Measurements from ENCODE around the gene INPP5E. TPM values are rescaled to one million over a fixed set of nuclear protein-coding genes. Genes with fewer than 3 reads are reported as not detected.

INPP5E gene
- total RNA-seq, 1 donor from 2014 or later = 24.0 TPM

GRCh38 chr9:136379401-136379800, 60.2 kb downstream of the INPP5E start:
- Mint-ChIP-seq H3K9me3 (no peaks in the 10 kb centered on the region), H3K4me1 (ENCODE audit: unreplicated experiment) (peaks cover 3% of the 10 kb centered on the region), H3K36me3 (no peaks in the 10 kb centered on the region), H3K27me3 (no peaks in the 10 kb centered on the region), H3K27ac (no peak overlapping the region), H3K4me3 (no peak overlapping the region)
- no peak for DNase-seq (ENCODE audit: extremely low spot score, unreplicated experiment)
- TF ChIP-seq CTCF (conservative IDR thresholded peaks at IDR 0.05) = no peak

GRCh38 chr9:136379003-136379287, 60.7 kb downstream of the INPP5E start:
- Mint-ChIP-seq H3K27me3 (no peaks in the 10 kb centered on the region), H3K4me1 (ENCODE audit: unreplicated experiment) (peaks cover 4% of the 10 kb centered on the region), H3K27ac (no peak overlapping the region), H3K9me3 (no peaks in the 10 kb centered on the region), H3K4me3 (no peak overlapping the region), H3K36me3 (no peaks in the 10 kb centered on the region)
- TF ChIP-seq CTCF (conservative IDR thresholded peaks at IDR 0.05) = no peak
- no peak for DNase-seq (ENCODE audit: extremely low spot score, unreplicated experiment)

Other genes with a start within 250 kb of the INPP5E start
- gene LHX3, start 234.7 kb downstream of the INPP5E start, total RNA-seq (ENCODE audit: low replicate concordance) = 0.10 and 0.90 TPM in 2 replicates
- 15.6 and 23.6 TPM in 2 replicates for gene QSOX2, start 194.0 kb downstream of the INPP5E start, total RNA-seq (ENCODE audit: low replicate concordance)
- 0.69 and 0.70 TPM in 2 replicates for gene CCDC187, start 135.8 kb downstream of the INPP5E start, total RNA-seq (ENCODE audit: low replicate concordance)
- gene GPSM1, start 112.3 kb downstream of the INPP5E start, total RNA-seq (ENCODE audit: low replicate concordance) = 29.2 and 56.2 TPM in 2 replicates
- gene DNLZ, start 76.1 kb downstream of the INPP5E start, total RNA-seq (ENCODE audit: low replicate concordance) = 10.4 and 14.0 TPM in 2 replicates
- 2.0 and 2.6 TPM in 2 replicates for gene CARD9, start 66.2 kb downstream of the INPP5E start, total RNA-seq (ENCODE audit: low replicate concordance)
- gene SNAPC4, start 39.7 kb downstream of the INPP5E start, total RNA-seq (ENCODE audit: low replicate concordance) = 14.4 and 15.7 TPM in 2 replicates
- gene ENTR1, start 29.2 kb downstream of the INPP5E start, total RNA-seq (ENCODE audit: low replicate concordance) = 49.4 and 77.9 TPM in 2 replicates
- gene PMPCA, start 29.2 kb downstream of the INPP5E start, total RNA-seq (ENCODE audit: low replicate concordance) = 68.1 and 72.1 TPM in 2 replicates
- gene SEC16A, start 43.2 kb upstream of the INPP5E start, total RNA-seq (ENCODE audit: low replicate concordance) = 74.6 and 95.0 TPM in 2 replicates
- gene NOTCH1, start 106.2 kb upstream of the INPP5E start, total RNA-seq (ENCODE audit: low replicate concordance) = 36.5 and 53.1 TPM in 2 replicates
- gene EGFL7, start 223.1 kb upstream of the INPP5E start, total RNA-seq (ENCODE audit: low replicate concordance) = 20.7 and 25.5 TPM in 2 replicates
- gene AGPAT2, start 247.6 kb upstream of the INPP5E start, total RNA-seq (ENCODE audit: low replicate concordance) = 47.8 and 75.3 TPM in 2 replicates

Measured in type B pancreatic cell (in vitro differentiated cells).